Lower leg skin (tissue), 3 donors: Measurements from ENCODE around the gene DNLZ.

Experiments used
- POLR2A ChIP-seq, 2 donors: fragments of 450-650 bp; IDR thresholded peaks; one replicate each; pipeline ENCODE4 v1.6.1; 2016 to 2017; ENCODE audit warnings: antibody characterized with exemption in 2 of 2, mild to moderate bottlenecking in 1 of 2, moderate library complexity in 1 of 2
- TF ChIP-seq, protein P1 (sequence below), 3 donors: fragments of 450-650 bp; IDR thresholded peaks; one replicate each; pipeline ENCODE4 v1.5.1; 2016; ENCODE audit warnings: antibody characterized with exemption in 3 of 3, mild to moderate bottlenecking in 3 of 3, moderate library complexity in 2 of 3

DNA sequence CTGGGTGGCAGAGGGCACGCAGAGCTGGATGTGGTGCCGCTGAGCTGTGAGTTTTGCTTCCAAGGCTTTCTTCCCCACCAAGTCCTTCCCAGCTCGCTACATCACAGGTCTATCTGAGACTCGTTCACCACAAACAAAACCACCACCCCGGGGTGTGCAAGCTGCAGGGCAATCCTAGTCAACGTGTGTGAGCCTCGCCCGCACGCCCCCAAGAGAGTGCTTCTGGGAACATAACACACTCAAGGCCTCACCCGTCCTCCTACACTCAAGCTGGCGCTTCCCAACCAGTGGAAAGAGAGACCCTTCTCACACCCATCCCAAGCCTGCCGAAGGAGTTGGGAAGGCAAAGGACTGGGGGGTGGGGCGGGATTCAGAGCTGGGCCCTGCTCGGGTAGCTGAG lies 25.9 kb upstream of the DNLZ start:
- TF ChIP-seq, protein P1, sequence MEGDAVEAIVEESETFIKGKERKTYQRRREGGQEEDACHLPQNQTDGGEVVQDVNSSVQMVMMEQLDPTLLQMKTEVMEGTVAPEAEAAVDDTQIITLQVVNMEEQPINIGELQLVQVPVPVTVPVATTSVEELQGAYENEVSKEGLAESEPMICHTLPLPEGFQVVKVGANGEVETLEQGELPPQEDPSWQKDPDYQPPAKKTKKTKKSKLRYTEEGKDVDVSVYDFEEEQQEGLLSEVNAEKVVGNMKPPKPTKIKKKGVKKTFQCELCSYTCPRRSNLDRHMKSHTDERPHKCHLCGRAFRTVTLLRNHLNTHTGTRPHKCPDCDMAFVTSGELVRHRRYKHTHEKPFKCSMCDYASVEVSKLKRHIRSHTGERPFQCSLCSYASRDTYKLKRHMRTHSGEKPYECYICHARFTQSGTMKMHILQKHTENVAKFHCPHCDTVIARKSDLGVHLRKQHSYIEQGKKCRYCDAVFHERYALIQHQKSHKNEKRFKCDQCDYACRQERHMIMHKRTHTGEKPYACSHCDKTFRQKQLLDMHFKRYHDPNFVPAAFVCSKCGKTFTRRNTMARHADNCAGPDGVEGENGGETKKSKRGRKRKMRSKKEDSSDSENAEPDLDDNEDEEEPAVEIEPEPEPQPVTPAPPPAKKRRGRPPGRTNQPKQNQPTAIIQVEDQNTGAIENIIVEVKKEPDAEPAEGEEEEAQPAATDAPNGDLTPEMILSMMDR (IDR thresholded peaks at IDR 0.05) = no peak
- no peak for TF ChIP-seq POLR2A (IDR thresholded peaks at IDR 0.05)
